Renal cortical epithelial cell (primary cell): ENCODE measurements around the gene AP5S1. TPM values are rescaled to one million over a fixed set of nuclear protein-coding genes. Genes with fewer than 3 reads are reported as not detected.
"Not testable (repeated sequence)": the region's sequence is repeated elsewhere in the genome, so short reads cannot be mapped to it uniquely, and the experiment has no call there.

Experiments used
- DNase-seq: peaks from one replicate; pipeline ENCODE4 v3.0.0-alpha.2; 2011; ENCODE audit warnings: low read depth
- total RNA-seq: library from RNA; depleted of rRNA; stranded (reverse); fragments of >200 nt; gene quantifications from 2 replicates; pipeline ENCODE4 v1.2.3, GENCODE V29; 2014

AP5S1 gene
- total RNA-seq, 1 donor from 2014 or later, result 21.1 TPM

- no peak for DNase-seq
Observed at GRCh38 chr20:3843490-3843889, 23.1 kb downstream of the AP5S1 start.

GRCh38 chr20:3843990-3844619 lies 23.8 kb downstream of the AP5S1 start:
- not testable (repeated sequence) for DNase-seq

GRCh38 chr20:3846378-3846739 lies 26.0 kb downstream of the AP5S1 start:
- DNase-seq, result peak; percentile 13

GRCh38 chr20:3846740-3847428 lies 26.5 kb downstream of the AP5S1 start, which contains the start of gene MAVS:
Gene MAVS (plus strand): TSS chr20:3846834. CDS start chr20:3854625, 7,791 bp downstream.
- peak; percentile 36 for DNase-seq

- no peak for DNase-seq
Observed at GRCh38 chr20:3847429-3847940, 27.1 kb downstream of the AP5S1 start.

GRCh38 chr20:3848565-3848964 lies 28.2 kb downstream of the AP5S1 start:
- DNase-seq, result no peak

GRCh38 chr20:3854462-3854871 lies 34.1 kb downstream of the AP5S1 start:
- DNase-seq, result no peak

- DNase-seq, result no peak
Observed at GRCh38 chr20:3857405-3857804, 37.1 kb downstream of the AP5S1 start.

GRCh38 chr20:3858689-3859088 lies 38.3 kb downstream of the AP5S1 start:
- no peak for DNase-seq

GRCh38 chr20:3861191-3861590 lies 40.8 kb downstream of the AP5S1 start:
- DNase-seq, result no peak

- DNase-seq, result no peak
Observed at GRCh38 chr20:3862333-3862732, 42.0 kb downstream of the AP5S1 start.

- DNase-seq, result no peak
Observed at GRCh38 chr20:3863317-3863716, 43.0 kb downstream of the AP5S1 start.

GRCh38 chr20:3864518-3864917 lies 44.2 kb downstream of the AP5S1 start:
- DNase-seq, result no peak

- no peak for DNase-seq
Observed at GRCh38 chr20:3865152-3865886, 45.0 kb downstream of the AP5S1 start.

GRCh38 chr20:3865887-3866407 lies 45.6 kb downstream of the AP5S1 start:
- no peak for DNase-seq

- DNase-seq, result peak; percentile 73
Observed at GRCh38 chr20:3866464-3866863, 46.1 kb downstream of the AP5S1 start.

- no peak for DNase-seq
Observed at GRCh38 chr20:3867802-3868201, 47.5 kb downstream of the AP5S1 start.

GRCh38 chr20:3869839-3870634 lies 49.7 kb downstream of the AP5S1 start:
- no peak for DNase-seq

GRCh38 chr20:3871550-3872265 lies 51.4 kb downstream of the AP5S1 start:
- peak; percentile 94 for DNase-seq

GRCh38 chr20:3873507-3873906 lies 53.2 kb downstream of the AP5S1 start:
- DNase-seq, result no peak
